ENCODE results near the gene ECSCR.

The ECSCR gene

GRCh38 chr5:139468421-139468931 lies 5.9 kb upstream of the ECSCR start:
- peaks cover 39% of the 10 kb centered on the region for H3K4me1 Mint-ChIP-seq
- H3K27ac Mint-ChIP-seq, result peak overlapping the region; percentile 90

GRCh38 chr5:139461698-139462097 lies 845 bp downstream of the ECSCR start:
- no peak for DNase-seq
- peaks cover 26% of the 10 kb centered on the region for H3K4me1 Mint-ChIP-seq
- no peak for TF ChIP-seq CTCF (IDR thresholded peaks at IDR 0.05)
- H3K27ac Mint-ChIP-seq, result no peak overlapping the region
- H3K9me3 Mint-ChIP-seq, result no peaks in the 10 kb centered on the region
- peaks cover 6% of the 10 kb centered on the region for H3K27me3 Mint-ChIP-seq (ENCODE audit: low read depth, poor library complexity)
- no peaks in the 10 kb centered on the region for H3K36me3 Mint-ChIP-seq (ENCODE audit: low read depth)
- no peak overlapping the region for H3K4me3 Mint-ChIP-seq

More at GRCh38 chr5:139468421-139468931, 5.9 kb upstream of the ECSCR start:
- no peak for DNase-seq
- Mint-ChIP-seq H3K4me3 (no peak overlapping the region), H3K27me3 (ENCODE audit: low read depth, poor library complexity) (no peaks in the 10 kb centered on the region), H3K9me3 (no peaks in the 10 kb centered on the region), H3K36me3 (ENCODE audit: low read depth) (no peaks in the 10 kb centered on the region)
- no peak for TF ChIP-seq CTCF (IDR thresholded peaks at IDR 0.05)

GRCh38 chr5:139461176-139461575 lies 1.4 kb downstream of the ECSCR start:
- no peak for TF ChIP-seq CTCF (IDR thresholded peaks at IDR 0.05)
- Mint-ChIP-seq H3K36me3 (ENCODE audit: low read depth) (no peaks in the 10 kb centered on the region), H3K4me3 (no peak overlapping the region), H3K27ac (no peak overlapping the region), H3K27me3 (ENCODE audit: low read depth, poor library complexity) (peaks cover 6% of the 10 kb centered on the region), H3K4me1 (peaks cover 31% of the 10 kb centered on the region), H3K9me3 (no peaks in the 10 kb centered on the region)
- no peak for DNase-seq

- no peak for DNase-seq
- Mint-ChIP-seq H3K4me1 (peaks cover 34% of the 10 kb centered on the region), H3K36me3 (ENCODE audit: low read depth) (no peaks in the 10 kb centered on the region), H3K4me3 (no peak overlapping the region), H3K9me3 (no peaks in the 10 kb centered on the region), H3K27me3 (ENCODE audit: low read depth, poor library complexity) (peaks cover 8% of the 10 kb centered on the region), H3K27ac (no peak overlapping the region)
- no peak for TF ChIP-seq CTCF (IDR thresholded peaks at IDR 0.05)
Observed at GRCh38 chr5:139460455-139460854, 2.1 kb downstream of the ECSCR start.

GRCh38 chr5:139459451-139459934 lies 3.0 kb downstream of the ECSCR start:
- no peak for DNase-seq
- no peaks in the 10 kb centered on the region for H3K9me3 Mint-ChIP-seq
- H3K4me1 Mint-ChIP-seq, result peaks cover 34% of the 10 kb centered on the region
- no peaks in the 10 kb centered on the region for H3K36me3 Mint-ChIP-seq (ENCODE audit: low read depth)
- no peak for TF ChIP-seq CTCF (IDR thresholded peaks at IDR 0.05)
- peak overlapping the region; percentile 27 for H3K27ac Mint-ChIP-seq
- H3K27me3 Mint-ChIP-seq (ENCODE audit: low read depth, poor library complexity), result peaks cover 11% of the 10 kb centered on the region
- no peak overlapping the region for H3K4me3 Mint-ChIP-seq
